HG02884 (cell line): Measurements from ENCODE around the gene FKBP8.
"Not testable (repeated sequence)": the region's sequence is repeated elsewhere in the genome, so short reads cannot be mapped to it uniquely, and the experiment has no call there.

Experiments used
- ATAC-seq: cut with Tn5 transposase; IDR thresholded peaks from one replicate; pipeline ENCODE4 v1.9.1; 2021; ENCODE audit warnings: mild to moderate bottlenecking, moderate library complexity; ENCODE audit not compliant: unreplicated experiment

The FKBP8 gene

DNA sequence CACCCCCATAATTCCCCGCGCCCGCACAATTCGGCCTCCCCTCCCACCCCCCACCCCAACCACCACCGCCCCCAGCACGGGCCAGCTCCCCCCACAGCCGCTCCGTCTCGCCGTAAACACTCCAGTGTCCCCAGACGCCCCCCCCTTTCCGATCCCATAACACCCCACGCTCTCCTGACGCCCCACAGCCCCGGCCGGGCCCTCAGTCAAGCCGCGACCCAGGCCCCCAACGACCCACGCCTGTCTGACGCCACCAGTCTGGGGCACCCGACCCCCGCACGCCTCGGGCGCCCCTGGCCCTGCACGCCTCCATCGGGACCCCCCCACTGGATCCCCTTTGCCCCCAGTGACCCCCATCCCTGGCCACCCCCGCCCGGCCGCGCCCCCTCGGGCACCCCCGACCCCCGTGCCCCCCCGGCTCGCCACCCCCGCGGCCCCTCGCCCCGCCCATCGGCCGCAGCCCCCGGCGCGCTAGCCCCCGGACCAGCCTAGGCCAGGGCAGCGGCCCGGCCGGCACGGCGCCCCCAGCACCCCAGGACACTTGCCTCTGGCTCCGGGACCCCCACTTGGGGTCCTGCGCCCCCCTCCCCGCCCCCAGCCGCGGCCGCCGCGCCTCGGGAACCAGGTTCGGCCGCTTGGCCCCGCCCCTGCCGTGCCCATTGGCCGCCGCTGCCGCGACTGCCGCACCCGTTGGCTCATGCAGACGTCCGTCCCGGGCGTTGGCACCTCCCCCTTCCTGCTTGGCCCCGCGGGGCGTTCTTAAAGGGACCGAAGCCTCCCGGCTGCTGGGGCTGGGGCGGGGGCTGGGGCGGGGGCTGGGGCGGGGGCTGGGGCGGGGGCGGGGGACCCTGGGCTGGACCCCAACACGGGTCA is at the start of gene FKBP8:
Gene FKBP8, minus strand, starts transcription at position 633 of the 873 bp plus-strand sequence. CDS start 1,603 bp downstream, outside the sequence.
- peak; percentile 69 for ATAC-seq

DNA sequence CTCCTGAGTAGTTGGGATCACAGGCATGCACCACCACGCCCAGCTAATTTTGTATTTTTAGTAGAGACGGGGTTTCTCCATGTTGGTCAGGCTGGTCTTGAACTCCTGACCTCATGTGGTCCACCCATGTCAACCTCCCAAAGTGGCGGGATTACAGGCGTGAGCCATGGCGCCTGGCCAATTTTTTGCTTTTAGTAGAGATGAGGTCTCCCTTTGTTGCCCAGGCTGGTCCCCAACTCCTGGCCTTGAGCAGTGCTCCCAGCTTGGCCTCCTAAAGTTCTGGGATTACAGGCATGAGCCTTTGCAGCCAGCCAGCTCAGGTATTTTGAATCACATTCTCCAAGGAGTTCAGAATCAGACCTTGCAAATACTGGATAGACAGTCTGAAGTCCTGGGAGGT is 49.4 kb upstream of the FKBP8 start:
- not testable (repeated sequence) for ATAC-seq

DNA sequence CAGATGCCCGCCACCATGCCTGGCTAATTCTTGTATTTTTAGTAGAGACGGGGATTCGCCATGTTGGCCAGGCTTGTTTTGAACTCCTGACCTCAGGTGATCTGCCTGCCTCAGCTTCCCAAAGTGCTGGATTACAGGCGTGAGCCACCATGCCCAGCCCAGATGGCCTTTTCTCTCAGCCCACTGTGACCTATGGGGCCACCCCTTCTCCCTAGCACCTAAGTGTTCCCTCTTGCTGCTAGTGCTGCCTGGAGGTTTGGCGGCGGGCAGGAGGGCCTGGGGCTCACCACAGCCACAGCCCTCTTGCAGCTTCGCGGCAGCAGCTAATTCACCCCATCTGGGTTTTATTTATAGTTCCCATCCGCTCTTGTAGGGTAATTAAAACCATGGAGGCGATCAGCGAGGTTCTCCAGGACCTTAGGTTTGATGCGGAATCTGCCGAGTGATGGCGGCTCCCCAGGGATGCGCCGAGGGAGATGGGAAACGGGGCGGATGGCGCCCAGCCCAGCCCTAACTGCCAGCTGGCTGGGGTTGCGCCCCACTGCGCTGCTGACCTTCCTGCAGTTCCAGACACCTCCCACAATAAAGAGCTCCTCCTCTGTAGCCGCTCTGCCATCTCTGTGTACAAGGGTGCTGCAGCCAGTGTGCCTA is 48.5 kb upstream of the FKBP8 start:
- no peak for ATAC-seq

DNA sequence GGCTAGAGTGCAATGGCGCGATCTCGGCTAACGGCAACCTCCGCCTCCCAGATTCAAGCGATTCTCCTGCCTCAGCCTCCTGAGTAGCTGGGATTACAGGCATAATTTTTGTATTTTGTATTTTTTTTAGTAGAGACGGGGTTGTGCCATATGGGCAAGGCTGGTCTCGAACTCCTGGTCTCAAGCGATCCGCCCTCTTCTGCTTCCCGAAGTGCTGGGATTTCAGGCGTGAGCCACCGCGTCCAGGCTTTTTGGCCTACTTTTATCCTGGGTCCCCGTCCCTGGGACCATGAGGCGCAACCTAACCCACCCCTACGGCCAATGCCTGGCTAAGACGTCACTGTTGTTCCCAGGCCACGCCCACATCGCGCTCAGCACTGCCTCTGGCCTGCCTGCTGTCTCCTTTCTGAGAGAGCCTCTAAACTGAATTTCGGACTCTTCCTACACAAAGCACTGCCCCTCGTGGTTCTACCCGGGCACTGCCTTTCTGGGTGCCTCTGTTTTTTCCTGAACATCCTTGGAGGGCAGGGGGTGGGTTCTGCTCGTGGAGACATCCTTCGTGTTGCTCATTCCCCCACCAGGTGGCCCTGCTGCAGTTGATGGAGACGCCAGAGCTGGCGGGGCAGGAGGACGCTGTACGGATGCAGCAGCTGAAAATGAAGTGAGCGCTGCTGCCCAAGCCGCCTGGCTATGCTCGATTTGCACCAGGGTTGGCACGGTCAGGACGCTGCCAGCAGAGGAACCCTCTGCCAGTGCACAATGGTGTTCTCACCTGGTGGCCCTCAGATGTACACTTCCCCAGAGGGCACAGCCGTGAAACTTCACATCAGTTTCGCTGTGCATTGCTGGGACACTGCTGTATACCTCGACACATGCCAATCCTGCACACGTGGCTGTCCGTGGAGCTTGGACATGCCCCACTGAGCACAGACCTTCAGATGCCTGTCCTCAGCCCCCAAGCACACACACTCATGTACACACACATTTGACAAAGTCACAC is 47.2 kb upstream of the FKBP8 start:
- no peak for ATAC-seq

DNA sequence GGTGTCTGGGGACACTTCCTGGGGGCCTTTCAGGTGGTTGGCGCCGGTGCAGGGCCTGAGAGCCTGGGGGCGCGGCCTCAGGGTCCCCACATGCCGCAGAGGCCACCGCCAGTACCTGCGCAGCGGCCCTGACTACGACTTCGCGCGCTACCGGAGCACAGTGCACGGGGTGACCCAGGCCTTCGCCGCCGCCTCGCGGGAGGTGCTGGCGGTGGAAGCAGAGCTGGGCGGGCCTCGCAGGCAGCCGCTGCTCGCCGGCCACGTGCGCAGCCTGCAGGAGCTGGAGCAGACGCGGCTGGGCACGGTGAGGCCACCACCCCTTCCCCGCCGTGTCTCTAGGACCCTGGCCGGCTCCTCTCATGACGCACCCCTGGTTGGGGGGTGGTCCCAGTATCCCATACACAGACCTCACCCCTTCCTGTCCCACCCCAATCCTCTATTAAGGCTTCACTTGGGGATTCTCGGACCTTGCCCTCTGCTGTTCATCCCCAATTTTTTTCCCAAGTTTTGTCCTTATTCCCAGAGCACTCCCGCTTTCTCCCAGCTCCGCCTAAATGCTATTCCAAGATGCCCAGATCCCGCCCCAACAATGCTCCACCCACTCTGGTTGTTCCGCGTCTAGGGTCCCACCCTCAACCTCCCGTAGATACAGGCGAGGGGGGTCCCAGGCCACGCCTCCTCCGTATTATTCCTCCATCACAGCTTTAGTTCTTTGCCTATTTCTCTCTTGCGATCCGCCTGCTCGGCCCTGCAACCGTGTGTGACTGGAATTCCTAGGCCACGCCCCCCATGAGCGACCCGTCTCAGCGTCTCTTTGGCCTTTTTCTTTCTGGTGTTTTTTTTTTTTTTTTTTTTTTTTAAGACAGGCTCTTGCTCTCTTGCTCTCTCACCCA is 46.3 kb upstream of the FKBP8 start:
- ATAC-seq = peak; percentile 24

DNA sequence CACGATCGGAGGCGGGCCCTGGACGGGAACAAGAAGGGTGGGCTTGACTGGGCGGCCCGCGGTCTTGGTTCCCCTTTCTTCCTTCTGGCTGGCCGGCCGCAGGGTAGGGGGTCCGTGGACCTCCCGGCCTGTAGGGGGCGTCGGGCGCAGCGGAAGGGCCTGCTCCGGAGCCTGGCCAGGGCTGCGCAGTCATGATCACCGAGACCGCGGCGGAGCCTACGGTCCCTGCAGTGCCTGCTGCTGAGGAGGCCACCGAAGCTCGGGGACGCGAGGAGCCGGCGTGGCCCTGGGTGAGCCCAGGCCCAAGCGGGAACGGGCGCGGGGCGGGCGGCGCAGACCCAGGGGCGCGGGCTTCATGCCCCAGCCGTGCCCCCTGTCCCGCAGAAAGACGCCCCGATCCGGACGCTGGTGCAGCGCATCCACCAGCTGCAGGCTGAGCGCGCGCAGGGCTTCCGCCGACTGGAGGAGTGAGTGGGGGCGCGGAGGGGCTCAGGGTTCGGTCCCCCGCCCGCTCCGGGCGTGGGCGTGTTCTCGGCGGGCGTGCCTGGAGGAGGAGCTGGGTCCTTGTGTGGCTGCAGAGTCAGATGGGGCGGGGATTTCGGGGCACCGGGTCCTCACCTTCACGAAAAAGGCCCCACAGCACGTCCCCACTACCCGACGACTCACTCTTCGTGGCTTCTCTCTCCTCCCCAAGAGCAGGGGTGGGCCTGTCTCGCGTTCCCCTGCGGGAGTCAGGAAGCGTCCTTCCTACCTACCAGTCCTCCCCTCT is 45.4 kb upstream of the FKBP8 start, which contains the start of gene REX1BD:
Gene REX1BD, plus strand, starts transcription at position 188 of the 769 bp plus-strand sequence. Its CDS starts 4 bp downstream, at position 192.
- ATAC-seq = peak; percentile 69

DNA sequence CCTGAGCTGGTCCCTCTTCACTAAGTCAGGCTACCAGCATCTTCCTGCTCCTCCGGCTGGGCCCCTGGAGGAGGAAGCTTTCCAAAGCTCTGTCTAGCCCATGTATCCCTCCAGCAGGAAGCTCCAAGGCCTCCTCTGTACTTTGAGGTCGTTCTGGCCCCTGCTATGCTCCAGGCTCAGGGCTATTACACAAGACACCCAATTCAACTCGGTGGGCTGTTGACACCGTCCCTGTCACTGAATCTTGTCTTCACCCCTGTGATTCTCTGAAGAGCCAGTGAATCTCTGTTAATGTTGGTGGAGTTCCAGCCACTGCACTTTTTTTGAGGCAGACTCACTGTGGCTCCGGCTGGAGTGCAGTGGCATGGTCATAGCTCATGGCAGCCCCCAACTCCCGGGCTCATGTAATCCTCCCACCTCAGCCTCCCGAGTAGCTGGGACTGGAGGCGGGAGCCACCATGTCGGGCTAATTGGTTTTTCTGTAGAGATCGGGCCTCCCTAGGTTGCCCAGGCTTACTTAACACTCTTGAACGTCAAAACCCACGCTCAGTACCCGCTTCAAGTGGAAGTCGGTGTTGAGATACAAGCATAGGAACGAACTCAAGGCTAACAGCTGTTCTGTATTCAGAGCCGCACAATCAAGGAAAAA is 44.7 kb upstream of the FKBP8 start:
- no peak for ATAC-seq

DNA sequence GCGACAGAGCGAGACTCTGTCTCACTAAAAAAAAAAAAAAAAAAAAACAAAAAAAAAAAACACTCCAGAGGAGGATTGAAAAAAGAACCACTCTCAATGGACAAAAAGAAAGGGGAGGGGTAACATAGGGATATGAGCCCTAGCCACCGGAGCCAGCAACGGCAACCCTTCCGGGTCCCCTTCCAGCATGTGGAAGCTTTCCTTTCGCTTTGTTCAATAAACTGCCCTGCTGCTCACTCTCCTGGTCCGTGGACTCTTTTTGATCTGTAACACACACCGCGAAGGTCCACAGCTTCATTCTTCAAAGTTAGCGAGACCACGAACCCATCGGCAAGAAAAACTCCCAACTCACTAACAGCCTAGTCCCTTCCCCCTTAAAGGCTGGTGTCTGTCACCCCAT is 44.2 kb upstream of the FKBP8 start:
- ATAC-seq = no peak

DNA sequence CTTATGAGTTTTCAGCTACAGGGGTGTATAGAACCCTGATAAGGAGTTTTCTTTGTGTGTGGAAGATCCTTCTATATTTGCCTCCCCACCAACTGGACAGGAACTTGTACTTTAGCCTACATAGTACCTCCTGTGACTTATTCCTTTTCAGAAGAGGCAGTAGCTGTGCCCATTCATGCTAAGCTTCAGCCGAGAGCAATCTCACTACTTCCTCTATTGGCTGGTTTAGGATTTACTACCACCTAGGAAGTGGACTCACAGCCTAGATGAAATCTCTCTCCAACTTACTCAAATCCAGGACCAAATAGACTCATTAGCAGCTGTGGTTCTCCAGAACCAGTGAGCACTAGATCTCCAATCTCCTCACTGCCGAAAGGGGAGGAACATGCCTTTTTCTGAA is 42.9 kb upstream of the FKBP8 start:
- no peak for ATAC-seq

DNA sequence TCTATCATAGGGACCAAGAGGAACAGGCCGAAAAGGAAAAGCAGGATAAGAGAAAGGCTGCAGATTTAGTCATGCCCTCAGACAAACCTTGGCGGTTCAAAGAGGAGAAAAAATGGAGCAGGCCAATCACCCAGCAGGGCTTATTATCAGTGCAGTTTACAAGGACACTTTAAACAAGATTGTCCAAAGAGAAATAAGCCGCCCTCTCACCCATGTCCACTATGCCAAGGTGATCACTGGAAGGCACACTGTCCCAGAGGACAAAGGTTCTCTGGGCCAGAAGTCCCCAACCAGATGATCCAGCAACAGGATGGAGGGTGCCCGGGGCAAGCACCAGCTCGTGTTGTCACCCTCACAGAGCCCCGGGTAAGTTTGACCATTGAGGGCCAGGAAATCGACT is 36.9 kb upstream of the FKBP8 start:
- ATAC-seq = no peak

DNA sequence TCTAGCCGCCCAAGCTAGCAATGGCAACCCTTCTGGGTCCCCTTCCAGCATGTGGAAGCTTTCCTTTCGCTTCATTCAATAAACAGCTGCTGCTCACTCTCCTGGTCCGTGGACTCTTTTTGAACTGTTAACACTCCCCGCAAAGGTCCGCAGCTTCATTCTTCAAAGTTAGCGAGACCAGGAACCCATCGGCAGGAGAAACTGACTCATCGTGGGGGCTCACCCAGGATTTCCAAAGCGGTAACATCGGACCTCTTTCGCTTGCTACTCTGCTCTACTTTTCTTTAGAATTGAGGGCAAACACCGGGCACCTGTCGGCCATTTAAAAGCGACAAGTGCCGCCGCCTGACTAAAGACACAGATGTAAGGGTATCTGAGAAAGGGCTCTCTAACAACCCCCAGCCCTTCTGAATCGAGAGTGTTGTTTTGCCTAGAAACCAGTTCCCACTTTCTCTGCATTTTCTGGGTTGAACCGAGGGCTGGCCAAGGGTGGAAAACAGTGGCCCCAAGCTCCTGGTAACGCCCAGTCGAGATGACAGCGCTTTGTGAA is 34.1 kb upstream of the FKBP8 start:
- no peak for ATAC-seq

DNA sequence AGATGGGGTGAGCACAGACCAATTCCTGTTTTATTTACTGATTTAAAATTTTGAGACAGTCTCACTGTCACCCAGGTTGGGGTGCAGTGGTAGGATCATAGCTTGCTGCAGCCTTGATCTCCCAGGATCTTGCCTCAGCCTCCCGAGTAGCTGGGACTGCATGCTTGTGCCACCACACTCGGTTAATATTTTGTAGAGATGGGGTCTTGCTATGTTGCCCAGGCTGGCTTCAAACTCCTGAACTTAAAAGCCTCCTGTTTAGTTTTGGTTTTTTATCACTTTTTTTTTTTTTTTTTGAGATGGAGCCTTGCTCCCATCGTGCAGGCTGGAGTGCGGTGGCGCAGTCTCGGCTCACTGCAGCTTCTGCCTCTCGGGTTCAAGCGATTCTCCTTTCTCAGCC is 33.0 kb upstream of the FKBP8 start:
- ATAC-seq = no peak

DNA sequence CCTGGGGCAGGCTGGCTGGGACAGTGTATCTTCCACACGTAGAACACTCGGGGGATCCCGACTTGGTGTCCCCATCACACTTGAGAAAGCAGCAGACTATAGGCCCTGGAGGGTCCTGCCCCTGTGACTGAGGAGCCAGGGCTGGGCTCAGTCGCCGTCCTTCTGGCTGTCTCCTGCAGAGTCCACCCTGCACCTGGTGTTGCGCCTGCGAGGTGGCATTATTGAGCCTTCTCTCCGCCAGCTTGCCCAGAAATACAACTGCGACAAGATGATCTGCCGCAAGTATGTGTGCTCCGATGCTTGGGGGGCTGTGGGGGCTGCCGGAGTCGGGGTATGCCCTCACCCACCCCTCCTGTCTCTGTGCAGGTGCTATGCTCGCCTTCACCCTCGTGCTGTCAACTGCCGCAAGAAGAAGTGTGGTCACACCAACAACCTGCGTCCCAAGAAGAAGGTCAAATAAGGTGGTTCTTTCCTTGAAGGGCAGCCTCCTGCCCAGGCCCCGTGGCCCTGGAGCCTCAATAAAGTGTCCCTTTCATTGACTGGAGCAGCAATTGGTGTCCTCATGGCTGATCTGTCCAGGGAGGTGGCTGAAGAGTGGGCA is 31.4 kb upstream of the FKBP8 start:
- ATAC-seq = no peak

DNA sequence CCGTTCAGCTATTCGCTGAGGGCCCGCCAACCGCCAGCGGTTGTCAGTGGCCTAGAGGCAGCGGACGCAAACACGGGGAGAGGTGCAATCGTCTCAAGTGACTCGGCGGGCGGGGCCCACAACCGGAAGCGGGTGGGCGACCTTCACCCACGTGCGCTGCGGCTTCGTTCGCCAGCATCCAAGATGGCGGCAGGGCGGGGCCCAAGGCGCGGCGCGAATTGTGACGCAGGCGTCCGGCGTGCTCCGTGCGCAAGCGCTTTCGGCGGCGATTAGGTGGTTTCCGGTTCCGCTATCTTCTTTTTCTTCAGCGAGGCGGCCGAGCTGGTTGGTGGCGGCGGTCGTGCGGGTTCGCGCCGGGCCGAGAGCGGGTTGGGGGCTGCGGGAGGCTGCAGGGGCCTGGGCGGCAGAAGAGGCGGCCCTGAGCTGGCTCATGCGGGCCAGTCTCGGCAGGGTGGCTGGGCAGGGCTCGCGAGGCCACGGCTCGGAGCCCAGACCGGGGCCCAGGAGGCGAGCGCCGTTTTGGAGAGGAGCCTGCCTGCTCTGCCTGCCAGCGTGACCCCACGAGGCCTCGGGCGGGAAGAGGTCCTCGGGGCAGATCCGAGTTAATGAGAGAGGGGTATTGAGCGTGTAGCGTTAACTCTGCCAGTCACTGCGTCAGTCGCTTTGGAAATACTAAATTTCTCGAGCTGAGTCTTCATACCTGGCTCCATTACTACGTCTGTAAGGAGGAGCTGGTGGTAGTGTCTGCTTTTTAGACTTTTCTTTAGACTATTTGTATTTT is 28.4 kb upstream of the FKBP8 start, which contains the start of gene UBA52:
Gene UBA52, plus strand, starts transcription at position 294 of the 781 bp plus-strand sequence. CDS start 1,444 bp downstream, outside the sequence.
- peak; percentile 80 for ATAC-seq

DNA sequence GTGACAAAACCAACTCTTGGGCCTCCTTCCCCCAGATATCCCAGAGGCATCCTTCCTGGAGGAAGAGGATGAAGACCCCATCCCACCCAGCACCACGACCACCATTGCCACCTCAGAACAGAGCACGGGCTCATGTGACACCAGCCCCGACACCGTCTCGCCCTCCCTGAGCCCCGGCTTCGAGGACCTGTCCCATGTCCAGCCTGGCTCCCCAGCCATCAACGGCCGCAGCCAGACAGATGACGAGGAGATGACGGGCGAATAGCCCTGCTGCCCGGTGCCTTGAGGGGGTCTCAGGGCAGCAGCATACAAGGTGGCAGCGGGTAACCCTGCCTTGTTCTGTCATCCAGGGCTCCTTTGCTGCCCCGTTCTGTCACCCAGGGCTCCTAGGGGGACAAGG is 25.0 kb upstream of the FKBP8 start:
- no peak for ATAC-seq

DNA sequence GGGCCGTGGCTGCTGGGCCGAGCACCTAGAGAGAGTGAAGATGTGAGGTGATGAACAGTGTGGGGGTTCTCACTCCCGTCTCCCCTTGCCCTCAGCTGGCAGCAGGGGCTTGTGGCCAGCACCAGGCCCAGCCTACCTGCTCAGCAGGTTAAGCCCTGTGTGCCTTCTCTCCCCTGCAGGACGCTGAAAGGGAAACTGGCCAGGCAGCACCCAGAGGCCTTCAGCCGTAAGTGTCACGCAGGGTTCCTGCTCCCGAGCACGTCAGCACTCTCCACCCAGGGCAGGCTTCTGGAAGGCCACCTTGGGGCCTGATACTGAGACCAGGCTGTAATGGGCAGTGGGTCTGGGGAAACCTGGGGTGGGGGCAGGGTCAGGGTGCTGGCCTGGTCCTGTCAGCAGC is 23.6 kb upstream of the FKBP8 start:
- no peak for ATAC-seq

DNA sequence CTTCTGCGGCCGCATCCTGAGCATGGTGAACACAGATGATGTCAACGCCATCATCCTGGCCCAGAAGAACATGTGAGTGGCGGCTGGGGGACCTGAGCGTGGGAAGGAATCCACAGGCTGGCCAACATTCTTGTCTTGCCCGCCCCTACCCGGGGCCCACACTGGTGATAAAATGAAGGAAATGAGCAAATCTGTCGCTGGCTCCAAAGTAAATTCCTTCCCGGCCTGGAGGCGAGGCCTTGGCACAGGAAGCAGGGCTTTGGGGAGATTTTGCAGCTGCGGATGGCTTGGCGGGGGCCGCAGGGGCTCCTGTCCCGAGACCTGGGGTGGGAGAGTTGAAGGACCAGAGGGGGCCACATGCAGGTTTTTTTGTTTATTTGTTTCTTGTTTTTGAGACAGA is 18.7 kb upstream of the FKBP8 start:
- no peak for ATAC-seq
